B cell (primary cell): ENCODE results near the gene CCDC136. TPM values are rescaled to one million over a fixed set of nuclear protein-coding genes. Genes with fewer than 3 reads are reported as not detected.

Experiments
- ATAC-seq: fragments of 200-7000 bp; cut with Tn5 transposase; one replicate; pipeline ENCODE4 v1.10.0; 2021; ENCODE audit warnings: low read depth, mild to moderate bottlenecking, moderate number of reproducible peaks, moderate library complexity
- CTCF ChIA-PET: fragments of 350-600 bp; sonication (Branson Sonifier 250); formaldehyde crosslinking; loops from one replicate; lab custom pipeline; 2021; ENCODE audit warnings: antibody characterized with exemption, inconsistent platforms; lab: Charles Lee
- POLR2A ChIA-PET: fragments of 350-600 bp; sonication (Branson Sonifier 250); formaldehyde crosslinking; loops from one replicate; lab custom pipeline; 2021; ENCODE audit warnings: antibody characterized with exemption; lab: Charles Lee
- DNase-seq: peaks from one replicate; pipeline ENCODE4 v3.0.0; 2013
- H2AFZ ChIP-seq: 2 replicates; pipeline ENCODE4 v1.6.1; 2012; ENCODE audit warnings: mild to moderate bottlenecking, low read depth, low read length; ENCODE audit not compliant: insufficient read depth, poor library complexity, severe bottlenecking
- H3K27ac ChIP-seq, 2 donors: 1 replicate in 1 of 2; 2 replicates in 1 of 2; pipeline ENCODE4 v1.5.1; 2012 to 2013; ENCODE audit warnings: low read length in 2 of 2, mild to moderate bottlenecking in 2 of 2, moderate library complexity in 1 of 2
- H3K27me3 ChIP-seq, 4 experiments: fragments of 200-600 bp in 1 of 4; sonication (generic) in 1 of 4; replicated peaks in 1 of 4; 1 replicate in 2 of 4; 2 replicates in 2 of 4; pipeline versions ENCODE4 v1.6.1 to v1.7.0; 2013 to 2016; ENCODE audit warnings: low read length in 3 of 4, mild to moderate bottlenecking in 2 of 4, mixed read lengths in 1 of 4, moderate library complexity in 1 of 4; ENCODE audit not compliant: insufficient read depth in 4 of 4, control insufficient read depth in 3 of 4; ENCODE audit errors: control extremely low read depth in 1 of 4
- H3K36me3 ChIP-seq, 2 experiments: replicated peaks in 1 of 2; 1 replicate in 1 of 2; 2 replicates in 1 of 2; pipeline versions ENCODE4 v1.6.1 to v1.7.1; 2013; ENCODE audit warnings: low read length in 1 of 2; ENCODE audit not compliant: insufficient read depth in 2 of 2, control insufficient read depth in 1 of 2; ENCODE audit errors: control extremely low read depth in 1 of 2, extremely low read depth in 1 of 2
- H3K4me1 ChIP-seq, 2 donors: fragments of 200-600 bp in 1 of 2; sonication (generic) in 1 of 2; 1 replicate in 1 of 2; 2 replicates in 1 of 2; pipeline versions ENCODE4 v1.5.1 to v1.6.1; 2013 to 2017; ENCODE audit warnings: low read length in 2 of 2; ENCODE audit not compliant: control insufficient read depth in 2 of 2, insufficient read depth in 2 of 2
- H3K4me2 ChIP-seq: replicated peaks from 2 replicates; pipeline ENCODE3; 2012; ENCODE audit warnings: mild to moderate bottlenecking, low read depth, low read length; ENCODE audit not compliant: poor library complexity, severe bottlenecking
- H3K4me3 ChIP-seq, 5 experiments: fragments of 200-600 bp in 1 of 5; sonication (generic) in 1 of 5; 1 replicate in 3 of 5; 2 replicates in 2 of 5; pipeline versions ENCODE4 v1.5.1 to v1.7.0; 2011 to 2016; ENCODE audit warnings: low read length in 4 of 5, mild to moderate bottlenecking in 4 of 5, low read depth in 2 of 5, control low read depth in 1 of 5, moderate library complexity in 1 of 5; ENCODE audit not compliant: insufficient read depth in 1 of 5; ENCODE audit errors: control extremely low read depth in 1 of 5, extremely low read depth in 1 of 5
- H3K79me2 ChIP-seq: fragments of 200-600 bp; sonication (generic); one replicate; pipeline ENCODE4 v1.6.0; 2016; ENCODE audit warnings: low read length; ENCODE audit not compliant: control insufficient read depth, insufficient read depth
- H3K9ac ChIP-seq: fragments of 200-600 bp; sonication (generic); 2 replicates; pipeline ENCODE4 v1.6.1; 2017; ENCODE audit warnings: mild to moderate bottlenecking, low read length, moderate library complexity
- H3K9me3 ChIP-seq, 3 donors: one replicate each; pipeline versions ENCODE4 v1.6.1 to v1.7.1; 2013; ENCODE audit warnings: low read length in 2 of 3; ENCODE audit not compliant: control insufficient read depth in 2 of 3, insufficient read depth in 1 of 3; ENCODE audit errors: control extremely low read depth in 1 of 3
- H4K20me1 ChIP-seq: 2 replicates; pipeline ENCODE4 v1.6.0; 2012; ENCODE audit warnings: mild to moderate bottlenecking, low read length; ENCODE audit not compliant: insufficient read depth, control insufficient read depth, poor library complexity, severe bottlenecking
- H3K27ac Mint-ChIP-seq: one replicate; pipeline ENCODE4 v1.8.0; 2021; ENCODE audit warnings: mixed read lengths
- H3K27me3 Mint-ChIP-seq: one replicate; pipeline ENCODE4 v1.8.0; 2021; ENCODE audit warnings: mixed read lengths
- H3K4me1 Mint-ChIP-seq: one replicate; pipeline ENCODE4 v1.8.0; 2021; ENCODE audit warnings: mixed read lengths
- H3K4me3 Mint-ChIP-seq: one replicate; pipeline ENCODE4 v1.8.0; 2021; ENCODE audit warnings: mixed read lengths
- H3K9me3 Mint-ChIP-seq: one replicate; pipeline ENCODE4 v1.8.0; 2022; ENCODE audit warnings: mixed read lengths; ENCODE audit not compliant: insufficient read depth
- EZH2 ChIP-seq: IDR thresholded peaks from 2 replicates; pipeline ENCODE4 v1.6.1; 2012; ENCODE audit warnings: borderline replicate concordance, low read depth, mild to moderate bottlenecking, moderate library complexity, low read length; ENCODE audit not compliant: insufficient read depth, poor library complexity, severe bottlenecking
- WGBS: methylation state at CpG from one replicate; pipeline ENCODE4 v1.1.5; 2013; ENCODE audit warnings: missing lambda C conversion rate; ENCODE audit not compliant: insufficient coverage; 5-methylcytosine and 5-hydroxymethylcytosine counted together
- intact Hi-C: fragments of 100-400 bp; cut with micrococcal nuclease; formaldehyde crosslinking; loops from one replicate; pipeline ENCODE4 v1.10.0; 2022
- polyA plus RNA-seq: library from polyadenylated mRNA; depleted of rRNA; stranded (reverse); fragments of >200 nt; gene quantifications from 2 replicates; pipeline ENCODE4 v1.2.3, GENCODE V29; 2012
- total RNA-seq, 2 donors: library from RNA; stranded (reverse); fragments of 120-200 nt in 1 of 2; gene quantifications; 1 replicate in 1 of 2; 2 replicates in 1 of 2; pipeline versions ENCODE4 v1.2.3 to v1.2.4, GENCODE V29; 2013 to 2022
- TF ChIP-seq, protein P1 (sequence below): fragments of 200-600 bp; IDR thresholded peaks from one replicate; pipeline ENCODE4 v1.8.0; 2022; ENCODE audit warnings: antibody characterized with exemption, mild to moderate bottlenecking

The CCDC136 gene
- total and polyA plus RNA-seq, 2 donors (not counting 1 experiment from before 2014, with no cell fraction given): 2.2 to 13.9 TPM

DNA sequence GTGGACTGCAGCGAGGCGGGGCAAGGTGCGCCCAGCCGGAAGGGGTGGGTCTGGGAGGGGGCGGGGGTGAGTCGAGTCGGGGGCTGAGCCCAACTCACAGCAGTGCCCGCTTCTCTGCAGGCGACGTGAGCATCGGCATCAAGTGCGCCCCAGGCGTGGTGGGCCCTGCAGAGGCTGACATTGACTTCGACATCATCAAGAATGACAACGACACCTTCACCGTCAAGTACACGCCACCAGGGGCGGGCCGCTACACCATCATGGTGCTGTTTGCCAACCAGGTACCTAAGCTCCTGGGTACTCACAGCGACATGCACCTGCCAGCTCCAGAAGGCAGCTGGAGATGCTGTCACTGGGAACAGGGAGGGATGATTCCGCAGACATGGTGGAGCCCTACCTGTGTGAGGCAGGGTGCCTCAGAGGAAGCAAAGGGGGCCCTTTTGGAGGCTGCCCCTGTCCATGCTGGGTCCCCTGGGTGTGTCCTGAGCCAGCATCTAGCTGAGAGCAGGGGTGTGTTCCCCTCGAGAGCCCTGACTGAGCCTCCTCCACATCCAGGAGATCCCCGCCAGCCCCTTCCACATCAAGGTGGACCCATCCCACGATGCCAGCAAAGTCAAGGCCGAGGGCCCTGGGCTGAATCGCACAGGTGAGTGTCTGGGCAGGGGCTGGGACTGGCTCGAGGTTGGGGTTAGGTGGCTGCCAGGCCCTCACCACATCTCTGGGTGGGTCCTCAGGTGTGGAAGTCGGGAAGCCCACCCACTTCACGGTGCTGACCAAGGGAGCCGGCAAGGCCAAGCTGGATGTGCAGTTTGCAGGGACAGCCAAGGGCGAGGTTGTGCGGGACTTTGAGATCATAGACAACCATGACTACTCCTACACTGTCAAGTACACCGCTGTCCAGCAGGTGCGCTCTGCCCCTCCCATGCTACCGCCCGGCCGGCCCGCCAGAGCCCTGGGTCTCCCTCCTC lies 51.2 kb downstream of the CCDC136 start:
- no peak for TF ChIP-seq EZH2
- TF ChIP-seq, protein P1, sequence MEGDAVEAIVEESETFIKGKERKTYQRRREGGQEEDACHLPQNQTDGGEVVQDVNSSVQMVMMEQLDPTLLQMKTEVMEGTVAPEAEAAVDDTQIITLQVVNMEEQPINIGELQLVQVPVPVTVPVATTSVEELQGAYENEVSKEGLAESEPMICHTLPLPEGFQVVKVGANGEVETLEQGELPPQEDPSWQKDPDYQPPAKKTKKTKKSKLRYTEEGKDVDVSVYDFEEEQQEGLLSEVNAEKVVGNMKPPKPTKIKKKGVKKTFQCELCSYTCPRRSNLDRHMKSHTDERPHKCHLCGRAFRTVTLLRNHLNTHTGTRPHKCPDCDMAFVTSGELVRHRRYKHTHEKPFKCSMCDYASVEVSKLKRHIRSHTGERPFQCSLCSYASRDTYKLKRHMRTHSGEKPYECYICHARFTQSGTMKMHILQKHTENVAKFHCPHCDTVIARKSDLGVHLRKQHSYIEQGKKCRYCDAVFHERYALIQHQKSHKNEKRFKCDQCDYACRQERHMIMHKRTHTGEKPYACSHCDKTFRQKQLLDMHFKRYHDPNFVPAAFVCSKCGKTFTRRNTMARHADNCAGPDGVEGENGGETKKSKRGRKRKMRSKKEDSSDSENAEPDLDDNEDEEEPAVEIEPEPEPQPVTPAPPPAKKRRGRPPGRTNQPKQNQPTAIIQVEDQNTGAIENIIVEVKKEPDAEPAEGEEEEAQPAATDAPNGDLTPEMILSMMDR: no peak
- 94% methylated on average over 37 of the region's 38 CpGs for WGBS

More for the DNA sequence above, 51.2 kb downstream of the CCDC136 start:
- Mint-ChIP-seq H3K4me3 (no peak overlapping the region), H3K9me3 (no peaks in the 10 kb centered on the region), H3K4me1 (peaks cover 4% of the 10 kb centered on the region), H3K27ac (no peak overlapping the region), H3K27me3 (no peaks in the 10 kb centered on the region)
- no peak for ATAC-seq
- Histone ChIP-seq H3K9ac (no peak overlapping the region), H3K79me2 (no peaks in the 10 kb centered on the region), H3K4me3 (no peak overlapping the region), H3K4me2 (no peak overlapping the region), H3K9me3 (no peaks in the 10 kb centered on the region), H3K4me1 (peaks cover 0 to 11% of the 10 kb centered on the region in 2 donors), H3K27me3 (no peaks in the 10 kb centered on the region), H3K36me3 (no peaks in the 10 kb centered on the region), H4K20me1 (no peaks in the 10 kb centered on the region), H2AFZ (no peak overlapping the region), H3K27ac (no peak overlapping the region)
- ChIA-PET POLR2A (no interaction called here), CTCF (interaction anchor here (1.0 to 2.9 kb wide), 7 partner anchors 20 to 247 kb away, joined by 3 to 21 read pairs (median 5); partner anchors contain the start of genes ATP6V1F and CCDC136)
- DNase-seq: no peak
- intact Hi-C loops: loop anchor here (1.0 to 2.0 kb wide), 2 partner anchors 40 to 248 kb away; no protein-coding TSS in a partner anchor
